H1 (cell line): Measurements from ENCODE around the gene PRSS22. TPM values are rescaled to one million over a fixed set of nuclear protein-coding genes. Genes with fewer than 3 reads are reported as not detected.

Source experiments
- CTCF ChIA-PET: fragments of 300-600 bp; sonication (Branson Sonifier 250); formaldehyde crosslinking; loops from one replicate; lab custom pipeline; 2021; ENCODE audit not compliant: partially characterized antibody; lab: Charles Lee
- POLR2A ChIA-PET: fragments of 300-600 bp; sonication (Branson Sonifier 250); formaldehyde crosslinking; loops from one replicate; lab custom pipeline; 2021; ENCODE audit warnings: inconsistent platforms; ENCODE audit not compliant: partially characterized antibody; lab: Charles Lee
- DNase-seq, 2 experiments: peaks; one replicate each; pipeline versions ENCODE4 v3.0.0 to v3.0.0-alpha.2; 2010 to 2022; ENCODE audit warnings: low spot score in 2 of 2, low read depth in 1 of 2, mixed read lengths in 1 of 2
- FAIRE-seq: peaks from 2 replicates; lab custom pipeline; 2011; peaks lifted over from hg19 to GRCh38; lab: Jason Lieb, UNC
- H2AFZ ChIP-seq: 2 replicates; pipeline ENCODE4 v1.8.1; 2012; ENCODE audit warnings: low read length, inconsistent platforms
- H2AK5ac ChIP-seq: 2 replicates; pipeline ENCODE4 v1.6.1; 2013; ENCODE audit warnings: low read depth, low read length
- H2BK120ac ChIP-seq: replicated peaks from 2 replicates; pipeline ENCODE3; 2013; ENCODE audit warnings: low read depth, low read length, inconsistent platforms
- H2BK12ac ChIP-seq: 2 replicates; pipeline ENCODE4 v1.6.1; 2013; ENCODE audit warnings: low read depth, low read length
- H2BK15ac ChIP-seq: 2 replicates; pipeline ENCODE4 v1.6.1; 2013; ENCODE audit warnings: low read length
- H2BK20ac ChIP-seq: 2 replicates; pipeline ENCODE4 v1.6.1; 2013; ENCODE audit warnings: low read length
- H2BK5ac ChIP-seq: 2 replicates; pipeline ENCODE4 v1.6.1; 2013; ENCODE audit warnings: low read depth, low read length
- H3K14ac ChIP-seq: 2 replicates; pipeline ENCODE4 v1.6.1; 2013; ENCODE audit warnings: inconsistent platforms; ENCODE audit not compliant: insufficient read length
- H3K18ac ChIP-seq: 2 replicates; pipeline ENCODE4 v1.6.1; 2013; ENCODE audit warnings: low read length; ENCODE audit errors: extremely low read depth
- H3K23ac ChIP-seq: 2 replicates; pipeline ENCODE4 v1.6.1; 2013; ENCODE audit warnings: inconsistent platforms; ENCODE audit not compliant: insufficient read length
- H3K23me2 ChIP-seq: 2 replicates; pipeline ENCODE4 v1.6.1; 2013; ENCODE audit warnings: low read depth, low read length
- H3K27ac ChIP-seq: 2 replicates; pipeline ENCODE4 v1.6.1; 2011; ENCODE audit warnings: low read depth, low read length, inconsistent platforms
- H3K27me3 ChIP-seq, 4 experiments: replicated peaks in 1 of 4; 1 replicate in 1 of 4; 2 replicates in 3 of 4; pipeline versions ENCODE4 v1.6.1 to v1.8.1; 2011 to 2013; ENCODE audit warnings: low read length in 3 of 4, mild to moderate bottlenecking in 3 of 4, inconsistent platforms in 2 of 4, mixed read lengths in 2 of 4, moderate library complexity in 1 of 4; ENCODE audit not compliant: control insufficient read depth in 3 of 4, insufficient read depth in 3 of 4; ENCODE audit errors: extremely low read depth in 1 of 4
- H3K36me3 ChIP-seq, 4 experiments: 2 replicates each; pipeline versions ENCODE4 v1.6.1 to v1.8.1; 2011 to 2013; ENCODE audit warnings: mild to moderate bottlenecking in 4 of 4, low read length in 3 of 4, moderate library complexity in 2 of 4, control low read depth in 1 of 4, inconsistent platforms in 1 of 4; ENCODE audit not compliant: insufficient read depth in 4 of 4, control insufficient read depth in 2 of 4
- H3K4ac ChIP-seq: replicated peaks from 2 replicates; pipeline ENCODE3; 2013; ENCODE audit warnings: low read length, low read depth, mixed read lengths, inconsistent platforms; ENCODE audit not compliant: insufficient read length
- H3K4me1 ChIP-seq, 4 experiments: replicated peaks in 1 of 4; 1 replicate in 1 of 4; 2 replicates in 3 of 4; pipeline versions ENCODE4 v1.6.1 to v1.8.1; 2011 to 2013; ENCODE audit warnings: low read length in 3 of 4, inconsistent platforms in 2 of 4, mixed read lengths in 1 of 4; ENCODE audit not compliant: insufficient read depth in 4 of 4, control insufficient read depth in 3 of 4
- H3K4me2 ChIP-seq, 2 experiments: 2 replicates each; pipeline versions ENCODE4 v1.6.1 to v1.8.1; 2011 to 2013; ENCODE audit warnings: low read depth in 2 of 2, low read length in 2 of 2, control low read depth in 1 of 2, inconsistent platforms in 1 of 2, mild to moderate bottlenecking in 1 of 2; ENCODE audit not compliant: insufficient read depth in 1 of 2
- H3K4me3 ChIP-seq, 4 experiments: fragments of 200-600, 300-600 bp in 1 of 4; sonication (generic), shearing (Covaris generic), sonication (Bioruptor Twin) in 1 of 4; 2 replicates each; pipeline versions ENCODE4 v1.5.1 to v1.8.1; 2011 to 2016; ENCODE audit warnings: low read length in 4 of 4, low read depth in 3 of 4, control low read depth in 2 of 4, inconsistent platforms in 2 of 4, mild to moderate bottlenecking in 2 of 4, mixed read lengths in 1 of 4, moderate library complexity in 1 of 4; ENCODE audit not compliant: insufficient read depth in 2 of 4; ENCODE audit errors: extremely low read depth in 1 of 4
- H3K56ac ChIP-seq: replicated peaks from 2 replicates; pipeline ENCODE3; 2013; ENCODE audit warnings: low read depth, mild to moderate bottlenecking, mixed read lengths, low read length, inconsistent platforms; ENCODE audit not compliant: insufficient read length
- H3K79me1 ChIP-seq: 2 replicates; pipeline ENCODE4 v1.6.1; 2013; ENCODE audit warnings: low read depth, low read length, control low read depth
- H3K79me2 ChIP-seq, 2 experiments: 2 replicates each; pipeline versions ENCODE4 v1.6.1 to v1.8.1; 2012 to 2013; ENCODE audit warnings: low read length in 2 of 2, mild to moderate bottlenecking in 2 of 2, inconsistent platforms in 1 of 2; ENCODE audit not compliant: insufficient read depth in 2 of 2, control insufficient read depth in 1 of 2
- H3K9ac ChIP-seq, 4 experiments: replicated peaks in 1 of 4; 1 replicate in 1 of 4; 2 replicates in 3 of 4; pipeline versions ENCODE4 v1.6.1 to v1.8.1; 2011 to 2013; ENCODE audit warnings: low read depth in 3 of 4, low read length in 3 of 4, control low read depth in 2 of 4, mild to moderate bottlenecking in 2 of 4, moderate library complexity in 2 of 4, inconsistent platforms in 1 of 4; ENCODE audit errors: extremely low read depth in 1 of 4
- H3K9me3 ChIP-seq, 2 experiments: 2 replicates each; pipeline versions ENCODE4 v1.6.1 to v1.8.1; 2012 to 2013; ENCODE audit warnings: mild to moderate bottlenecking in 2 of 2, moderate library complexity in 2 of 2, control low read depth in 1 of 2, inconsistent platforms in 1 of 2, low read depth in 1 of 2, low read length in 1 of 2, mixed read lengths in 1 of 2; ENCODE audit not compliant: insufficient read depth in 2 of 2
- H4K20me1 ChIP-seq, 2 experiments: replicated peaks in 1 of 2; 2 replicates each; pipeline versions ENCODE3 to v1.8.1; 2011 to 2013; ENCODE audit warnings: inconsistent platforms in 2 of 2, low read length in 2 of 2, mild to moderate bottlenecking in 1 of 2; ENCODE audit not compliant: insufficient read depth in 2 of 2, control insufficient read depth in 1 of 2
- H4K5ac ChIP-seq: 2 replicates; pipeline ENCODE4 v1.6.1; 2013; ENCODE audit warnings: low read length, low read depth, mixed read lengths, inconsistent platforms; ENCODE audit not compliant: insufficient read length
- H4K8ac ChIP-seq: 2 replicates; pipeline ENCODE4 v1.8.0; 2013; ENCODE audit warnings: mild to moderate bottlenecking, moderate library complexity, low read length, inconsistent platforms; ENCODE audit not compliant: insufficient read depth; ENCODE audit errors: extremely low read depth
- H4K91ac ChIP-seq: replicated peaks from 2 replicates; pipeline ENCODE3; 2013; ENCODE audit warnings: low read length, mixed read lengths, inconsistent platforms; ENCODE audit not compliant: insufficient read length
- BRCA1 ChIP-seq: IDR thresholded peaks from 2 replicates; pipeline ENCODE4 v1.6.1; 2012; ENCODE audit warnings: low read depth, low read length, improper control_type of control experiment
- NRF1 ChIP-seq: IDR thresholded peaks from 2 replicates; pipeline ENCODE4 v1.6.1; 2011; ENCODE audit warnings: mild to moderate bottlenecking, low read depth, low read length, improper control_type of control experiment
- SRF ChIP-seq: IDR thresholded peaks from 2 replicates; pipeline ENCODE4 v1.6.1; 2011; ENCODE audit warnings: mild to moderate bottlenecking, low read depth, low read length, moderate library complexity
- WGBS, 2 experiments: shearing (Covaris generic) in 1 of 2; methylation state at CpG; one replicate each; pipeline versions ENCODE4 v1.1.6 to v1.1.7; 2013 to 2015; ENCODE audit warnings: low lambda C conversion rate in 2 of 2, mixed read lengths in 2 of 2, inconsistent platforms in 1 of 2, low coverage in 1 of 2, missing lambda C conversion rate in 1 of 2; ENCODE audit not compliant: insufficient replicate concordance in 2 of 2, insufficient coverage in 1 of 2, insufficient read length in 1 of 2; ENCODE audit errors: extremely low coverage in 1 of 2, missing lambda C conversion rate in 1 of 2; 5-methylcytosine and 5-hydroxymethylcytosine counted together
- polyA plus RNA-seq, 7 experiments: library from polyadenylated mRNA; depleted of rRNA in 3 of 7; stranded (reverse) in 5 of 7; unstranded in 2 of 7; fragments of >200 nt in 5 of 7; fragments of 200-250 nt in 2 of 7; gene quantifications; 1 replicate in 5 of 7; 2 replicates in 1 of 7; 4 replicates in 1 of 7; pipeline versions ENCODE4 v1.2.1 to v1.2.3, GENCODE V29; 2011 to 2013; ENCODE audit warnings: missing spikeins in 2 of 7, mixed read lengths in 2 of 7
- total RNA-seq: library from RNA; stranded (reverse); fragmentation: NEBNext Ultra II Directional; extraction: Animal tissue kit (Norgen Biotek cat#: 25700); gene quantifications from 2 replicates; pipeline ENCODE4 v1.2.1, GENCODE V29; 2021

The PRSS22 gene
- total and polyA plus RNA-seq, 2 of the 8 experiments (the other 6 are each of a cell fraction or from before 2014, with no cell fraction given), result 4.0 to 4.4 TPM

- H4K8ac ChIP-seq, result no peak overlapping the region
- H3K23ac ChIP-seq, result no peak overlapping the region
- H4K91ac ChIP-seq, result no peak overlapping the region
- no peaks in the 10 kb centered on the region for H3K79me2 ChIP-seq
- H3K14ac ChIP-seq, result no peak overlapping the region
- H3K56ac ChIP-seq, result no peak overlapping the region
- H2AFZ ChIP-seq, result no peak overlapping the region
- peaks cover 13 to 24% of the 10 kb centered on the region in 2 experiments for H3K9me3 ChIP-seq
- no peak overlapping the region for H2BK20ac ChIP-seq
- no peak overlapping the region for H3K27ac ChIP-seq
- CTCF ChIA-PET, result interaction anchor here (0.9 to 1.1 kb wide), 2 partner anchors 18 to 23 kb away, joined by 3 to 4 read pairs; no protein-coding TSS in a partner anchor
- no peak overlapping the region for H3K9ac ChIP-seq
- no peak overlapping the region for H3K4me3 ChIP-seq
- H3K36me3 ChIP-seq, result no peaks in the 10 kb centered on the region
- DNase-seq, result no peak
- H4K5ac ChIP-seq, result no peak overlapping the region
- no peak for FAIRE-seq
- no peaks in the 10 kb centered on the region for H3K23me2 ChIP-seq
- H3K4me2 ChIP-seq, result no peak overlapping the region
- no peak overlapping the region for H3K18ac ChIP-seq
- POLR2A ChIA-PET, result no interaction called here
- WGBS, 2 experiments, result 85% methylated on average over 5 of the region's 5 CpGs; no CpG with 5 or more reads in 1 of the 2 experiments
- TF ChIP-seq NRF1 (no peak), SRF (no peak), BRCA1 (no peak)
- H3K4me1 ChIP-seq, result no peaks in the 10 kb centered on the region
- H3K27me3 ChIP-seq, result no peaks in the 10 kb centered on the region; a peak in 1 of 7 replicates
- H2BK120ac ChIP-seq, result no peak overlapping the region
- H4K20me1 ChIP-seq, result peaks cover 0 to 2% of the 10 kb centered on the region in 2 experiments
- H2BK12ac ChIP-seq, result no peak overlapping the region
- no peak overlapping the region for H2BK5ac ChIP-seq
- no peak overlapping the region for H2AK5ac ChIP-seq
- H3K4ac ChIP-seq, result no peak overlapping the region
- H3K79me1 ChIP-seq, result no peaks in the 10 kb centered on the region
- H2BK15ac ChIP-seq, result no peak overlapping the region
Measured at GRCh38 chr16:2806286-2806685, 51.7 kb downstream of the PRSS22 start.
